Measurements from ENCODE around the gene TXLNB.
"Not testable (repeated sequence)": the region's sequence is repeated elsewhere in the genome, so short reads cannot be mapped to it uniquely, and the experiment has no call there.

The TXLNB gene

DNA sequence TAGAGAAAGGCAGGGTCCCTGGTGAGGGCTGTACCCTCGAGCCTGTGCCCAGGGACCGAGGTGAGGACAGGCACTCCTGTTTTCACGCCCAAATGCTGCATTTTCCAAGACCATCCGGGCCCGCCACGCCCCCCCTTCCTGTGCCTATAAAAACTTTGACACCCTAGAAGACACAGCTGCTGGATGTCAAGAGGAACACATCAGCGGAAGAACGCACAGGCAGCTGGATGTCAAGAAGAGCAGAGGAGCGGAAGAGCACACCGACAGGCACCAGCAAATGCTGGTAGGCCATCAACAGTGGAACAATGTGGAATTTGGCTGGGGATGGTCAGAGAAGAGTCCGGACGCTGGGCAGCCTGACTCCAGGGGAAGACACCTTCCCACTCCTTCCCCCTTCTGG is 56.1 kb downstream of the TXLNB start:
- DNase-seq (ENCODE audit: low read depth) = no peak

GRCh38 chr6:139234193-139234592 is 57.6 kb downstream of the TXLNB start:
- DNase-seq (ENCODE audit: low read depth) = not testable (repeated sequence)

- DNase-seq (ENCODE audit: low read depth) = no peak
Observed at GRCh38 chr6:139231206-139231605, 60.6 kb downstream of the TXLNB start.

- no peak for DNase-seq (ENCODE audit: low read depth)
Observed at GRCh38 chr6:139230391-139230840, 61.4 kb downstream of the TXLNB start.

- not testable (repeated sequence) for DNase-seq (ENCODE audit: low read depth)
Observed at GRCh38 chr6:139228387-139228786, 63.4 kb downstream of the TXLNB start.

DNA sequence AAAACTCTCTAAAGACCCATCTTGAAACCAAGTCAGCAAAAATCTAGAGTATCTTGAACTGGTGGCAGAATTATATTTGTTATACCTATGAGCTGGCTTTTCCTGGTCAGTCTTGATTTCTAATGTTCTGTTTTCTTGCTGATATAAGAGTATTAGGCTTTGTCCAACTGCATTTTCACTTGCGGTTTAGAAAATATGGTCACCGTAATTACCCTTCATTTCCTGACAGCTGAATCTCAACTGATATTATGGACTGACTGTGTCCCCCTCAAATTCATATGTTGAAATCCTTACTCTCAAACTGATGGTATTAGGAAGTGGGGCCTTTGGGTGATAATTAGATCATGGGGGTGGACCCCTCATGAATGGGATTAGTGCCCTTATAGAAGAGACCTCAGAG is 72.1 kb downstream of the TXLNB start:
- DNase-seq (ENCODE audit: low read depth) = no peak

DNA sequence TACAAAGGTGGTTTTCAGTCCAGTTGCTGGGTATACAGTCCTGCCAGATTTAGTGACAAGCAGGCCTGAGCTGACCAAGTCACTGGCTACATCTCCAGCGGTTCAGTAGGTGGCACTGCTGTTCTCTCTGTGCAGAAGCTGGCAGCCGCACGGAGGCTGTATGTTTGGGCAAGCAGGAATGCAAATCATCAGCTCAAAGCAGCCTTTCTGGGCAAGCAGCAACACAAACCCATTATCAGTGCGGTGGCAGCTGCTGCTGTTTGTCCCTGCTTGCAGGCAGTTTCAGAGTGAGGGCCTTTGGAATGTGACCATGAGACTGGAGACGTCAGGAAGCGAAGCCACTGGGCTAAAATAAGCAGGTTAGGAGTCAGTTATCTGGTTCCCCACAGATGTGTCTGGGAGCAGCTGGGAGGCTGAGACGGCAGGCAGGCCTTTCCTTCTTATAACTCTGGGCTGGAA is 72.5 kb downstream of the TXLNB start:
- DNase-seq (ENCODE audit: low read depth) = peak; percentile 53

GRCh38 chr6:139212460-139212859 is 79.3 kb downstream of the TXLNB start:
- DNase-seq (ENCODE audit: low read depth) = not testable (repeated sequence)

DNA sequence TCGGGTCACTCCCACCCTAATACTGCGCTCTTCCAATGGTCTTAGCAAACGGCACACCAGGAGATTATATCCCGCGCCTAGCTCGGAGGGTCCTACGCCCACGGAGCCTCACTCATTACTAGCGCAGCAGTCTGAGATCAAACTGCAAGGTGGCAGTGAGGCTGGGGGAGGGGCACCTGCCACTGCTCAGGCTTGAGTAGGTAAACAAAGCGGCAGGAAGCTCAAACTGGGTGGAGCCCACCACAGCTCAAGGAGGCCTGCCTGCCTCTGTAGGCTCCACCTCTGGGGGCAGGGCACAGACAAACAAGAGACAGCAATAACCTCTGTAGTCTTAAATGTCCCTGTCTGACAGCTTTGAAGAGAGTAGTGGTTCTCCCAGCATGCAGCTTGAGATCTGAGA is 81.0 kb downstream of the TXLNB start:
- DNase-seq (ENCODE audit: low read depth) = not testable (repeated sequence)

- DNase-seq (ENCODE audit: low read depth) = no peak
Observed at GRCh38 chr6:139205843-139206242, 86.0 kb downstream of the TXLNB start.

DNA sequence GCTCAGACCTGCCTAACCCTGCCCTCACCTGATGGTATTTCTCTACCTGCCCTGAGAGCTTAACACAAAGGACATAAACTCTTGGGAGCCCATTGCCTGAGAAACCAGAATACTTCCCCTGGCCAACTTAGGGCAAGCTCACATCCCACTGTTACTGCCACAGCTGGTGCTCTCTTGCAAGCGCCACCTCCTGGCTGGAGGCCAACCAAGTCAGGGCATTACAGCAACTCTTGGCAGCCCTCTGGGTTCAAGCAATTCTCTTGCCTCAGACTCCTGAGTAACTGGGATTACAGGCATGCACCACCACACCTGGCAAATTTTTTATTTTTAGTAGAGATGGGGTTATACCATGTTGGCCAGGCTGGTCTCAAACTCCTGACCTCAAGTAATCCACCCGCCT is 86.8 kb downstream of the TXLNB start:
- DNase-seq (ENCODE audit: low read depth) = no peak

GRCh38 chr6:139201378-139201777 is 90.4 kb downstream of the TXLNB start:
- DNase-seq (ENCODE audit: low read depth) = no peak

- DNase-seq (ENCODE audit: low read depth) = no peak
Observed at GRCh38 chr6:139198529-139199288, 93.1 kb downstream of the TXLNB start.

DNA sequence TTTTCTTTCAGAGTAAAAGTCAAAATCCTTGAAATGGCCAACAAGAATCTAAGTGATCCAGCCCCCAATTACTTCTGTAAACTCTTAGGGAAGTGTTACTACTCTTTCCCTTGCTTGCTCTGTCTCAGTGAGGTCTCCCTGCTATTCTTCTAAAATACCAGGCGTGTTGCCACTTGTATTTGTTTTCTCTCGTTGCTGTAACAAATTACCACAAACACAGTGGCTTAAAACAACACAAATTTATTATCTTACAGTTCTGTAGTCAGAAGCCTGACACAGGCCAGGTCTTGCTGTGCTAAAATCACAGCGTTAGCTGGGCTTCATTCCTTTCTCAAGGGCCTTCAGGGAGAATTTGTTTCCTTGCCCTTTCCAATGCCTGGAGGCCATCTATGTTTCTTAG is 97.1 kb downstream of the TXLNB start:
- DNase-seq (ENCODE audit: low read depth) = no peak

Measured in T follicular helper cell (primary cell).